H9 (cell line): ENCODE measurements around the gene KRTAP11-1. TPM values are rescaled to one million over a fixed set of nuclear protein-coding genes. Genes with fewer than 3 reads are reported as not detected.

Source experiments
- DNase-seq: peaks from one replicate; pipeline ENCODE4 v3.0.0-alpha.2; 2017
- H2AFZ ChIP-seq: one replicate; pipeline ENCODE4 v1.6.1; 2013; ENCODE audit warnings: mild to moderate bottlenecking, low read length, control low read depth, moderate library complexity
- H2AK5ac ChIP-seq: 2 replicates; pipeline ENCODE4 v1.6.1; 2013; ENCODE audit warnings: low read length, control low read depth, mixed read lengths; ENCODE audit not compliant: insufficient read length
- H2BK120ac ChIP-seq: one replicate; pipeline ENCODE4 v1.6.1; 2013; ENCODE audit warnings: low read depth, mild to moderate bottlenecking, low read length, control low read depth, inconsistent platforms; ENCODE audit not compliant: poor library complexity, severe bottlenecking
- H2BK12ac ChIP-seq: 2 replicates; pipeline ENCODE4 v1.6.1; 2013; ENCODE audit warnings: low read length, control low read depth, mixed read lengths, low read depth; ENCODE audit not compliant: insufficient read length
- H2BK15ac ChIP-seq: 2 replicates; pipeline ENCODE4 v1.6.1; 2013; ENCODE audit warnings: low read depth, low read length, control low read depth
- H2BK20ac ChIP-seq: one replicate; pipeline ENCODE4 v1.6.1; 2013; ENCODE audit warnings: low read depth, mild to moderate bottlenecking, low read length, control low read depth, inconsistent platforms; ENCODE audit not compliant: poor library complexity, severe bottlenecking
- H2BK5ac ChIP-seq: 2 replicates; pipeline ENCODE4 v1.6.1; 2013; ENCODE audit warnings: low read length, control low read depth, mixed read lengths; ENCODE audit not compliant: insufficient read length
- H3K14ac ChIP-seq: 2 replicates; pipeline ENCODE4 v1.6.1; 2013; ENCODE audit warnings: low read length, control low read depth; ENCODE audit not compliant: insufficient read depth
- H3K18ac ChIP-seq: 2 replicates; pipeline ENCODE4 v1.6.1; 2013; ENCODE audit warnings: low read depth, mild to moderate bottlenecking, mixed read lengths, low read length, control low read depth; ENCODE audit not compliant: insufficient read length
- H3K23ac ChIP-seq: 2 replicates; pipeline ENCODE4 v1.6.1; 2013; ENCODE audit warnings: low read length, control low read depth, mixed read lengths, low read depth; ENCODE audit not compliant: insufficient read length
- H3K23me2 ChIP-seq: 2 replicates; pipeline ENCODE4 v1.6.1; 2013; ENCODE audit warnings: low read depth, mild to moderate bottlenecking, mixed read lengths, low read length, control low read depth; ENCODE audit not compliant: insufficient read length, poor library complexity, severe bottlenecking
- H3K27ac ChIP-seq: 2 replicates; pipeline ENCODE4 v1.5.1; 2013; ENCODE audit warnings: low read length, control low read depth, mixed read lengths, low read depth; ENCODE audit not compliant: insufficient read length
- H3K27me3 ChIP-seq: 2 replicates; pipeline ENCODE4 v1.6.1; 2013; ENCODE audit warnings: low read length, control low read depth, inconsistent platforms; ENCODE audit not compliant: insufficient read depth
- H3K4ac ChIP-seq: 2 replicates; pipeline ENCODE4 v1.6.1; 2013; ENCODE audit warnings: low read depth, mild to moderate bottlenecking, control low read depth, inconsistent platforms, low read length, moderate library complexity
- H3K4me1 ChIP-seq: 2 replicates; pipeline ENCODE4 v1.6.1; 2013; ENCODE audit warnings: low read length, control low read depth, inconsistent platforms; ENCODE audit not compliant: insufficient read depth
- H3K4me2 ChIP-seq: 2 replicates; pipeline ENCODE4 v1.6.1; 2013; ENCODE audit warnings: low read length, control low read depth, mixed read lengths; ENCODE audit not compliant: insufficient read length, insufficient read depth
- H3K56ac ChIP-seq: 2 replicates; pipeline ENCODE4 v1.6.1; 2013; ENCODE audit warnings: low read depth, mild to moderate bottlenecking, mixed read lengths, low read length, control low read depth; ENCODE audit not compliant: insufficient read length
- H3K79me1 ChIP-seq: 2 replicates; pipeline ENCODE4 v1.6.1; 2013; ENCODE audit warnings: low read depth, mild to moderate bottlenecking, moderate library complexity, low read length, control low read depth, inconsistent platforms; ENCODE audit not compliant: insufficient read depth, poor library complexity, severe bottlenecking
- H3K79me2 ChIP-seq: 2 replicates; pipeline ENCODE4 v1.6.1; 2013; ENCODE audit warnings: low read length, control low read depth, inconsistent platforms; ENCODE audit not compliant: insufficient read depth
- H3K9ac ChIP-seq: 2 replicates; pipeline ENCODE4 v1.6.1; 2013; ENCODE audit warnings: low read length, control low read depth, mixed read lengths; ENCODE audit not compliant: insufficient read length; ENCODE audit errors: extremely low read depth
- H3K9me3 ChIP-seq: one replicate; pipeline ENCODE4 v1.6.1; 2013; ENCODE audit warnings: low read depth, low read length, inconsistent platforms; ENCODE audit not compliant: control insufficient read depth
- H3T11ph ChIP-seq: one replicate; pipeline ENCODE4 v1.6.1; 2013; ENCODE audit warnings: mild to moderate bottlenecking, low read length, control low read depth, inconsistent platforms
- H4K20me1 ChIP-seq: one replicate; pipeline ENCODE4 v1.6.1; 2013; ENCODE audit not compliant: control insufficient read depth, insufficient read length, insufficient read depth
- H4K5ac ChIP-seq: 2 replicates; pipeline ENCODE4 v1.6.1; 2013; ENCODE audit warnings: low read depth, mild to moderate bottlenecking, mixed read lengths, low read length, control low read depth; ENCODE audit not compliant: insufficient read length
- H4K8ac ChIP-seq: replicated peaks from 2 replicates; pipeline ENCODE4 v1.6.1; 2013; ENCODE audit warnings: low read length, control low read depth, mixed read lengths, low read depth; ENCODE audit not compliant: insufficient read length
- H4K91ac ChIP-seq: 2 replicates; pipeline ENCODE4 v1.6.1; 2013; ENCODE audit warnings: low read depth, mild to moderate bottlenecking, moderate library complexity, mixed read lengths, low read length, control low read depth; ENCODE audit not compliant: insufficient read length
- H3K27ac Mint-ChIP-seq, 3 experiments: 2 replicates in 2 of 3; 3 replicates in 1 of 3; pipeline ENCODE4 v1.8.0; 2020 to 2021; ENCODE audit warnings: mixed read lengths in 3 of 3, mild to moderate bottlenecking in 1 of 3, moderate library complexity in 1 of 3
- H3K27me3 Mint-ChIP-seq: 2 replicates; pipeline ENCODE4 v1.8.0; 2021; ENCODE audit warnings: low read depth, mild to moderate bottlenecking, moderate library complexity, mixed read lengths
- H3K36me3 Mint-ChIP-seq, 3 experiments: 2 replicates in 2 of 3; 3 replicates in 1 of 3; pipeline ENCODE4 v1.8.0; 2020 to 2021; ENCODE audit warnings: low read depth in 3 of 3, mixed read lengths in 3 of 3; ENCODE audit not compliant: insufficient read depth in 1 of 3
- H3K4me1 Mint-ChIP-seq, 2 experiments: 2 replicates each; pipeline ENCODE4 v1.8.0; 2020; ENCODE audit warnings: mixed read lengths in 2 of 2
- H3K4me3 Mint-ChIP-seq, 2 experiments: 2 replicates in 1 of 2; 3 replicates in 1 of 2; pipeline ENCODE4 v1.8.0; 2020 to 2021; ENCODE audit warnings: mild to moderate bottlenecking in 2 of 2, mixed read lengths in 2 of 2, moderate library complexity in 1 of 2
- H3K9me3 Mint-ChIP-seq, 2 experiments: 2 replicates in 1 of 2; 3 replicates in 1 of 2; pipeline ENCODE4 v1.8.0; 2020; ENCODE audit warnings: mild to moderate bottlenecking in 2 of 2, mixed read lengths in 2 of 2, moderate library complexity in 1 of 2
- CTCF ChIP-seq: fragments of 200-600 bp; sonication (generic); conservative IDR thresholded peaks from 3 replicates; pipeline ENCODE4 v1.8.0; 2021; ENCODE audit warnings: antibody characterized with exemption, mild to moderate bottlenecking
- WGBS: extraction: QIAGEN DNeasy Blood & Tissue Kit; methylation state at CpG from one replicate; pipeline ENCODE4 v1.1.7; 2013; ENCODE audit warnings: missing lambda C conversion rate, low lambda C conversion rate, mixed read lengths; ENCODE audit not compliant: insufficient read length; ENCODE audit errors: extremely low coverage; 5-methylcytosine and 5-hydroxymethylcytosine counted together
- total RNA-seq: library from RNA; stranded (reverse); gene quantifications from 2 replicates; pipeline ENCODE4 v1.2.1, GENCODE V29; 2021

The KRTAP11-1 gene
- total RNA-seq, 1 experiment from 2014 or later, result not detected

- Histone ChIP-seq H4K20me1 (no peaks in the 10 kb centered on the region), H3K79me2 (no peaks in the 10 kb centered on the region), H3K4me2 (no peak overlapping the region), H2AFZ (no peak overlapping the region), H2BK15ac (no peak overlapping the region), H2BK5ac (no peak overlapping the region), H3K56ac (no peak overlapping the region), H4K5ac (no peak overlapping the region), H3K4ac (no peak overlapping the region), H3K4me1 (no peaks in the 10 kb centered on the region), H3K14ac (no peak overlapping the region), H3K79me1 (no peaks in the 10 kb centered on the region), H2BK120ac (no peak overlapping the region), H3K18ac (no peak overlapping the region), H2BK20ac (no peak overlapping the region), H4K8ac (no peak overlapping the region), H2BK12ac (no peak overlapping the region), H3K27ac (no peak overlapping the region), H3K23ac (no peak overlapping the region), H3K9ac (no peak overlapping the region), H3K27me3 (no peaks in the 10 kb centered on the region; the same call in 1 of the 2 replicates), H3K23me2 (no peaks in the 10 kb centered on the region), H3K9me3 (no peaks in the 10 kb centered on the region), H4K91ac (no peak overlapping the region), H2AK5ac (no peak overlapping the region), H3T11ph (no peak overlapping the region)
- TF ChIP-seq CTCF, result no peak
- no CpG with 5 or more reads among the region's 9 CpGs for WGBS
- Mint-ChIP-seq H3K9me3 (no peaks in the 10 kb centered on the region), H3K4me3 (no peak overlapping the region), H3K36me3 (no peaks in the 10 kb centered on the region), H3K27ac (no peak overlapping the region), H3K27me3 (no peaks in the 10 kb centered on the region), H3K4me1 (peaks cover 0 to 4% of the 10 kb centered on the region in 2 experiments; a peak in 2 of 4 replicates)
- no peak for DNase-seq
Observed at GRCh38 chr21:30847627-30848500, 33.5 kb downstream of the KRTAP11-1 start.
